Panc1 (cell line): ENCODE data around the gene CES2. TPM values are rescaled to one million over a fixed set of nuclear protein-coding genes. Genes with fewer than 3 reads are reported as not detected.
A peak's percentile ranks its signal among the peaks of the same experiment; 100 is the strongest.
"Not testable (repeated sequence)": the region's sequence is repeated elsewhere in the genome, so short reads cannot be mapped to it uniquely, and the experiment has no call there.

Source experiments
- ATAC-seq: fragments of 200-7000 bp; cut with Tn5 transposase; 2 replicates; pipeline ENCODE4 v1.9.1; 2020; ENCODE audit warnings: mild to moderate bottlenecking, moderate library complexity
- BruUV-seq: library from RNA; stranded (reverse); fragments of 400-500 nt; replicated peaks from 2 replicates; lab custom pipeline; 2021; lab: Mats Ljungman, UMichigan
- CTCF ChIA-PET: fragments of 300-600 bp; sonication (Branson Sonifier 250); formaldehyde crosslinking; loops from one replicate; lab custom pipeline; 2022; ENCODE audit warnings: antibody characterized with exemption; lab: Charles Lee
- POLR2A ChIA-PET: fragments of 300-600 bp; sonication (Branson Sonifier 250); formaldehyde crosslinking; loops from one replicate; lab custom pipeline; 2022; ENCODE audit warnings: antibody characterized with exemption; lab: Charles Lee
- DNase-seq: peaks from one replicate; pipeline ENCODE4 v3.0.0-alpha.2; 2010; ENCODE audit warnings: low read depth, low spot score
- H3K27ac ChIP-seq: 2 replicates; pipeline ENCODE4 v1.5.1; 2011; ENCODE audit warnings: mild to moderate bottlenecking, low read length, inconsistent platforms
- H3K27me3 ChIP-seq: fragments of 200-500 bp; sonication (Bioruptor generic); 2 replicates; pipeline ENCODE4 v1.6.0; 2014; ENCODE audit warnings: low read length, inconsistent platforms; ENCODE audit not compliant: control insufficient read depth, insufficient read depth
- H3K36me3 ChIP-seq: fragments of 200-500 bp; sonication (Bioruptor generic); 2 replicates; pipeline ENCODE4 v1.5.1; 2014; ENCODE audit warnings: inconsistent platforms, mild to moderate bottlenecking, low read length, moderate library complexity; ENCODE audit not compliant: control insufficient read depth, insufficient read depth
- H3K4me1 ChIP-seq: 2 replicates; pipeline ENCODE4 v1.5.1; 2011; ENCODE audit warnings: inconsistent platforms, mild to moderate bottlenecking, low read length, moderate library complexity; ENCODE audit not compliant: control insufficient read depth, insufficient read depth
- H3K4me3 ChIP-seq, 2 experiments: 2 replicates each; pipeline ENCODE4 v1.5.1; 2011 to 2012; ENCODE audit warnings: low read depth in 2 of 2, low read length in 2 of 2, mild to moderate bottlenecking in 2 of 2, inconsistent platforms in 1 of 2, moderate library complexity in 1 of 2
- H3K9me3 ChIP-seq: fragments of 200-500 bp; sonication (Bioruptor generic); 2 replicates; pipeline ENCODE4 v1.5.1; 2014; ENCODE audit warnings: low read depth, mild to moderate bottlenecking, inconsistent platforms, low read length, moderate library complexity; ENCODE audit not compliant: control insufficient read depth, insufficient read depth
- POLR2AphosphoS5 ChIP-seq: IDR thresholded peaks from 2 replicates; pipeline ENCODE4 v1.6.1; 2012; ENCODE audit warnings: mild to moderate bottlenecking, low read depth, low read length, moderate library complexity
- SIN3A ChIP-seq: IDR thresholded peaks from 2 replicates; pipeline ENCODE4 v1.6.1; 2012; ENCODE audit warnings: low read depth, mild to moderate bottlenecking, low read length, moderate library complexity, borderline replicate concordance; ENCODE audit not compliant: insufficient read depth
- TCF7L2 ChIP-seq: IDR thresholded peaks from 2 replicates; pipeline ENCODE4 v1.6.1; 2011; ENCODE audit warnings: mild to moderate bottlenecking, low read depth, low read length, inconsistent platforms
- in situ Hi-C: cut with HindIII; loops from 2 replicates; pipeline ENCODE4 v1.10.0; 2016; ENCODE audit warnings: low sequenced_read_pairs, low pct_unique_long_range_greater_than_20kb
- intact Hi-C: fragments of 100-400 bp; cut with micrococcal nuclease; formaldehyde crosslinking; loops from one replicate; pipeline ENCODE4 v1.10.0; 2022; ENCODE audit not compliant: unreplicated experiment
- total RNA-seq: library from RNA; stranded (reverse); gene quantifications from one replicate; pipeline ENCODE4 v1.2.1, GENCODE V29; 2021; ENCODE audit not compliant: unreplicated experiment
- TF ChIP-seq, protein P1 (sequence below): fragments of 450-650 bp; IDR thresholded peaks from 2 replicates; pipeline ENCODE4 v1.5.1; 2017; ENCODE audit warnings: mild to moderate bottlenecking
- TF ChIP-seq, protein P2 (sequence below), 2 experiments: IDR thresholded peaks; 2 replicates each; pipeline ENCODE4 v1.6.1; 2011 to 2012; ENCODE audit warnings: low read depth in 2 of 2, control low read depth in 1 of 2, low read length in 1 of 2, mild to moderate bottlenecking in 1 of 2, moderate library complexity in 1 of 2; ENCODE audit not compliant: insufficient read depth in 1 of 2

The CES2 gene
- total RNA-seq, 1 experiment from 2014 or later = 26.3 TPM

- peaks cover 3% of the 10 kb centered on the region for H3K4me1 ChIP-seq
- H3K36me3 ChIP-seq = peaks cover 8% of the 10 kb centered on the region; the same call in 1 of the 2 replicates
- H3K4me3 ChIP-seq = peak within 1 kb of the TSS; percentile 83 to 95
- in situ Hi-C loops = no loop called here
- ATAC-seq (peak; percentile 90), DNase-seq (no peak)
- H3K9me3 ChIP-seq = no peaks in the 10 kb centered on the region
- intact Hi-C loops = no loop called here
- TF ChIP-seq TCF7L2 = no peak
- TF ChIP-seq, protein P1, sequence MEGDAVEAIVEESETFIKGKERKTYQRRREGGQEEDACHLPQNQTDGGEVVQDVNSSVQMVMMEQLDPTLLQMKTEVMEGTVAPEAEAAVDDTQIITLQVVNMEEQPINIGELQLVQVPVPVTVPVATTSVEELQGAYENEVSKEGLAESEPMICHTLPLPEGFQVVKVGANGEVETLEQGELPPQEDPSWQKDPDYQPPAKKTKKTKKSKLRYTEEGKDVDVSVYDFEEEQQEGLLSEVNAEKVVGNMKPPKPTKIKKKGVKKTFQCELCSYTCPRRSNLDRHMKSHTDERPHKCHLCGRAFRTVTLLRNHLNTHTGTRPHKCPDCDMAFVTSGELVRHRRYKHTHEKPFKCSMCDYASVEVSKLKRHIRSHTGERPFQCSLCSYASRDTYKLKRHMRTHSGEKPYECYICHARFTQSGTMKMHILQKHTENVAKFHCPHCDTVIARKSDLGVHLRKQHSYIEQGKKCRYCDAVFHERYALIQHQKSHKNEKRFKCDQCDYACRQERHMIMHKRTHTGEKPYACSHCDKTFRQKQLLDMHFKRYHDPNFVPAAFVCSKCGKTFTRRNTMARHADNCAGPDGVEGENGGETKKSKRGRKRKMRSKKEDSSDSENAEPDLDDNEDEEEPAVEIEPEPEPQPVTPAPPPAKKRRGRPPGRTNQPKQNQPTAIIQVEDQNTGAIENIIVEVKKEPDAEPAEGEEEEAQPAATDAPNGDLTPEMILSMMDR = no peak
- TF ChIP-seq, protein P2, sequence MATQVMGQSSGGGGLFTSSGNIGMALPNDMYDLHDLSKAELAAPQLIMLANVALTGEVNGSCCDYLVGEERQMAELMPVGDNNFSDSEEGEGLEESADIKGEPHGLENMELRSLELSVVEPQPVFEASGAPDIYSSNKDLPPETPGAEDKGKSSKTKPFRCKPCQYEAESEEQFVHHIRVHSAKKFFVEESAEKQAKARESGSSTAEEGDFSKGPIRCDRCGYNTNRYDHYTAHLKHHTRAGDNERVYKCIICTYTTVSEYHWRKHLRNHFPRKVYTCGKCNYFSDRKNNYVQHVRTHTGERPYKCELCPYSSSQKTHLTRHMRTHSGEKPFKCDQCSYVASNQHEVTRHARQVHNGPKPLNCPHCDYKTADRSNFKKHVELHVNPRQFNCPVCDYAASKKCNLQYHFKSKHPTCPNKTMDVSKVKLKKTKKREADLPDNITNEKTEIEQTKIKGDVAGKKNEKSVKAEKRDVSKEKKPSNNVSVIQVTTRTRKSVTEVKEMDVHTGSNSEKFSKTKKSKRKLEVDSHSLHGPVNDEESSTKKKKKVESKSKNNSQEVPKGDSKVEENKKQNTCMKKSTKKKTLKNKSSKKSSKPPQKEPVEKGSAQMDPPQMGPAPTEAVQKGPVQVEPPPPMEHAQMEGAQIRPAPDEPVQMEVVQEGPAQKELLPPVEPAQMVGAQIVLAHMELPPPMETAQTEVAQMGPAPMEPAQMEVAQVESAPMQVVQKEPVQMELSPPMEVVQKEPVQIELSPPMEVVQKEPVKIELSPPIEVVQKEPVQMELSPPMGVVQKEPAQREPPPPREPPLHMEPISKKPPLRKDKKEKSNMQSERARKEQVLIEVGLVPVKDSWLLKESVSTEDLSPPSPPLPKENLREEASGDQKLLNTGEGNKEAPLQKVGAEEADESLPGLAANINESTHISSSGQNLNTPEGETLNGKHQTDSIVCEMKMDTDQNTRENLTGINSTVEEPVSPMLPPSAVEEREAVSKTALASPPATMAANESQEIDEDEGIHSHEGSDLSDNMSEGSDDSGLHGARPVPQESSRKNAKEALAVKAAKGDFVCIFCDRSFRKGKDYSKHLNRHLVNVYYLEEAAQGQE (IDR thresholded peaks at IDR 0.05; ENCODE audit: insufficient read depth in 1 of 2, low read depth in 2 of 2, low read length in 1 of 2) = peak in 1 of 2 experiments; percentile 61; a peak in 1 of 4 replicates
- TF ChIP-seq POLR2AphosphoS5 = peak; percentile 76
- TF ChIP-seq SIN3A = peak; percentile 64; the same call in 1 of the 2 replicates
- TSS peak; percentile 84 for BruUV-seq
- POLR2A ChIA-PET = no interaction called here
- no peaks in the 10 kb centered on the region for H3K27me3 ChIP-seq
- CTCF ChIA-PET = no interaction called here
- peak within 1 kb of the TSS; percentile 88 for H3K27ac ChIP-seq
These were observed 1.0 kb upstream of the CES2 start, which contains the start of gene CIAO2B for GRCh38 chr16:66934138-66934838. CIAO2B (minus strand) TSS chr16:66934402; CDS start chr16:66934364, 38 bp downstream.

- DNase-seq, CTCF ChIA-PET, in situ Hi-C loops, intact Hi-C loops, POLR2A ChIA-PET, H3K36me3 ChIP-seq, ATAC-seq, H3K27me3 ChIP-seq, BruUV-seq, H3K4me1 ChIP-seq, H3K9me3 ChIP-seq: not testable (repeated sequence)
- peak overlapping the region; percentile 83 to 95 for H3K4me3 ChIP-seq
- peak overlapping the region; percentile 80 for H3K27ac ChIP-seq
- TF ChIP-seq TCF7L2 = peak; percentile 47
These were observed 440 bp upstream of the CES2 start for GRCh38 chr16:66934839-66935313.

GRCh38 chr16:66936462-66936861 lies 1.1 kb downstream of the CES2 start:
- Histone ChIP-seq H3K36me3 (peaks cover 8% of the 10 kb centered on the region; the same call in 1 of the 2 replicates), H3K9me3 (no peaks in the 10 kb centered on the region), H3K27me3 (no peaks in the 10 kb centered on the region), H3K4me3 (no peak overlapping the region), H3K27ac (no peak overlapping the region), H3K4me1 (peaks cover 3% of the 10 kb centered on the region)
- ChIA-PET CTCF (no interaction called here), POLR2A (no interaction called here)
- no TSS peak for BruUV-seq
- intact Hi-C loops = no loop called here
- no peak for ATAC-seq
- TF ChIP-seq TCF7L2 = no peak
- no peak for TF ChIP-seq POLR2AphosphoS5
- TF ChIP-seq, protein P1 = no peak
- TF ChIP-seq, protein P2 (IDR thresholded peaks at IDR 0.05; ENCODE audit: insufficient read depth in 1 of 2, low read depth in 2 of 2, low read length in 1 of 2) = no peak
- no peak for TF ChIP-seq SIN3A
- DNase-seq = no peak
- in situ Hi-C loops = no loop called here
